ENCODE results near the gene UHMK1.
"Not testable (repeated sequence)": the region's sequence is repeated elsewhere in the genome, so short reads cannot be mapped to it uniquely, and the experiment has no call there.

The UHMK1 gene

GRCh38 chr1:162497723-162498495, at the start of gene UHMK1:
UHMK1 (plus strand) TSS chr1:162497818; CDS start chr1:162498001, 183 bp downstream.
- peak; percentile 88 for DNase-seq (ENCODE audit: low read depth)

- DNase-seq (ENCODE audit: low read depth): not testable (repeated sequence)
These were observed 43.3 kb upstream of the UHMK1 start for GRCh38 chr1:162454361-162454760.

- DNase-seq (ENCODE audit: low read depth): no peak
These were observed 41.3 kb upstream of the UHMK1 start for GRCh38 chr1:162456323-162456722.

GRCh38 chr1:162458236-162458635, 39.4 kb upstream of the UHMK1 start:
- no peak for DNase-seq (ENCODE audit: low read depth)

- DNase-seq (ENCODE audit: low read depth): not testable (repeated sequence)
These were observed 35.2 kb upstream of the UHMK1 start for GRCh38 chr1:162462425-162462824.

- no peak for DNase-seq (ENCODE audit: low read depth)
These were observed 34.6 kb upstream of the UHMK1 start for GRCh38 chr1:162463021-162463420.

- DNase-seq (ENCODE audit: low read depth): no peak
These were observed 30.8 kb upstream of the UHMK1 start for GRCh38 chr1:162466797-162467196.

- DNase-seq (ENCODE audit: low read depth): no peak
These were observed 27.4 kb upstream of the UHMK1 start for GRCh38 chr1:162470216-162470615.

- no peak for DNase-seq (ENCODE audit: low read depth)
These were observed 26.2 kb upstream of the UHMK1 start for GRCh38 chr1:162471290-162471853.

- no peak for DNase-seq (ENCODE audit: low read depth)
These were observed 22.5 kb upstream of the UHMK1 start for GRCh38 chr1:162475089-162475488.

GRCh38 chr1:162475539-162476185, 22.0 kb upstream of the UHMK1 start:
- no peak for DNase-seq (ENCODE audit: low read depth)

GRCh38 chr1:162476620-162477019, 21.0 kb upstream of the UHMK1 start:
- DNase-seq (ENCODE audit: low read depth): no peak

GRCh38 chr1:162485236-162485635, 12.4 kb upstream of the UHMK1 start:
- no peak for DNase-seq (ENCODE audit: low read depth)

GRCh38 chr1:162487241-162487640, 10.4 kb upstream of the UHMK1 start:
- no peak for DNase-seq (ENCODE audit: low read depth)

- no peak for DNase-seq (ENCODE audit: low read depth)
These were observed 9.4 kb upstream of the UHMK1 start for GRCh38 chr1:162488219-162488618.

- DNase-seq (ENCODE audit: low read depth): not testable (repeated sequence)
These were observed 1.9 kb upstream of the UHMK1 start for GRCh38 chr1:162495531-162496233.

GRCh38 chr1:162497104-162497722, 405 bp upstream of the UHMK1 start:
- no peak for DNase-seq (ENCODE audit: low read depth)

GRCh38 chr1:162498496-162498810, 835 bp downstream of the UHMK1 start:
- DNase-seq (ENCODE audit: low read depth): no peak

GRCh38 chr1:162500805-162501204, 3.2 kb downstream of the UHMK1 start:
- no peak for DNase-seq (ENCODE audit: low read depth)

- DNase-seq (ENCODE audit: low read depth): no peak
These were observed 4.5 kb downstream of the UHMK1 start for GRCh38 chr1:162502077-162502476.

- DNase-seq (ENCODE audit: low read depth): no peak
These were observed 5.3 kb downstream of the UHMK1 start for GRCh38 chr1:162502928-162503327.

GRCh38 chr1:162527314-162527713, 29.7 kb downstream of the UHMK1 start:
- DNase-seq (ENCODE audit: low read depth): no peak

Data from activated T-cell treated with anti-CD3 and anti-CD28 coated beads for 24 hours (primary cell).